ENCODE data around the gene TECTB. TPM values are rescaled to one million over a fixed set of nuclear protein-coding genes. Genes with fewer than 3 reads are reported as not detected.

TECTB gene
- total RNA-seq, 1 experiment from 2014 or later, result not detected

DNA sequence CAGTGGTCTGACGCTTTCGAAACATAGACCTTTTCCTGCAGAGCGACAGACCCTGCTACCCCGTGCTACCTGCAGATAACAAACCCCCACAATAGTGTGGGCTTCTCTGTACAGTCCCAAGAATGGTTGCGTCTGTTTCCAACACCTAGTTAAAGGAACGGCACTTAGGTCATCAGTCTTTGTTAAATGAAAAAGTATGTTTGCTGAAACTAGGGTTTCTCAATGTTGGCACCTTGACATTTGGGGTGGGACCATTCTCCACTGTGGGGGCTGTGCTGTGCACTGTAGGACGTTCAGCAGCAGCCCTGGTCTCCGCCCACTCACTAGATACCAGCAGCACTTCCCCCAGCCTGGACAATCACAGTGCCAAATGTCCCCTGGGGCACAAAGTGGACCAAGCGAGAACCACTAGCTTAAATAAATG is 13.7 kb downstream of the TECTB start (continued):
- TF ChIP-seq, protein P1, sequence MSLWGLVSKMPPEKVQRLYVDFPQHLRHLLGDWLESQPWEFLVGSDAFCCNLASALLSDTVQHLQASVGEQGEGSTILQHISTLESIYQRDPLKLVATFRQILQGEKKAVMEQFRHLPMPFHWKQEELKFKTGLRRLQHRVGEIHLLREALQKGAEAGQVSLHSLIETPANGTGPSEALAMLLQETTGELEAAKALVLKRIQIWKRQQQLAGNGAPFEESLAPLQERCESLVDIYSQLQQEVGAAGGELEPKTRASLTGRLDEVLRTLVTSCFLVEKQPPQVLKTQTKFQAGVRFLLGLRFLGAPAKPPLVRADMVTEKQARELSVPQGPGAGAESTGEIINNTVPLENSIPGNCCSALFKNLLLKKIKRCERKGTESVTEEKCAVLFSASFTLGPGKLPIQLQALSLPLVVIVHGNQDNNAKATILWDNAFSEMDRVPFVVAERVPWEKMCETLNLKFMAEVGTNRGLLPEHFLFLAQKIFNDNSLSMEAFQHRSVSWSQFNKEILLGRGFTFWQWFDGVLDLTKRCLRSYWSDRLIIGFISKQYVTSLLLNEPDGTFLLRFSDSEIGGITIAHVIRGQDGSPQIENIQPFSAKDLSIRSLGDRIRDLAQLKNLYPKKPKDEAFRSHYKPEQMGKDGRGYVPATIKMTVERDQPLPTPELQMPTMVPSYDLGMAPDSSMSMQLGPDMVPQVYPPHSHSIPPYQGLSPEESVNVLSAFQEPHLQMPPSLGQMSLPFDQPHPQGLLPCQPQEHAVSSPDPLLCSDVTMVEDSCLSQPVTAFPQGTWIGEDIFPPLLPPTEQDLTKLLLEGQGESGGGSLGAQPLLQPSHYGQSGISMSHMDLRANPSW (CRISPR knock-in tag; conservative IDR thresholded peaks at IDR 0.05; ENCODE audit: low read depth), result no peak
- TF ChIP-seq CREB1 (CRISPR knock-in tag; IDR thresholded peaks at IDR 0.05) (no peak), NR1H2 (CRISPR knock-in tag; IDR thresholded peaks at IDR 0.05) (no peak), KAT7 (CRISPR knock-in tag; IDR thresholded peaks at IDR 0.05; ENCODE audit: borderline replicate concordance) (no peak), MYBL2 (CRISPR knock-in tag; IDR thresholded peaks at IDR 0.05) (no peak), SP1 (CRISPR knock-in tag; conservative IDR thresholded peaks at IDR 0.05) (no peak), CBFB (CRISPR knock-in tag; IDR thresholded peaks at IDR 0.05; ENCODE audit: low read depth) (no peak), TEAD1 (CRISPR knock-in tag; IDR thresholded peaks at IDR 0.05) (no peak), EMX1 (CRISPR knock-in tag; IDR thresholded peaks at IDR 0.05) (no peak)
- TF ChIP-seq, protein P2, sequence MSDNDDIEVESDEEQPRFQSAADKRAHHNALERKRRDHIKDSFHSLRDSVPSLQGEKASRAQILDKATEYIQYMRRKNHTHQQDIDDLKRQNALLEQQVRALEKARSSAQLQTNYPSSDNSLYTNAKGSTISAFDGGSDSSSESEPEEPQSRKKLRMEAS (CRISPR knock-in tag; IDR thresholded peaks at IDR 0.05), result no peak
- TF ChIP-seq, protein P3, sequence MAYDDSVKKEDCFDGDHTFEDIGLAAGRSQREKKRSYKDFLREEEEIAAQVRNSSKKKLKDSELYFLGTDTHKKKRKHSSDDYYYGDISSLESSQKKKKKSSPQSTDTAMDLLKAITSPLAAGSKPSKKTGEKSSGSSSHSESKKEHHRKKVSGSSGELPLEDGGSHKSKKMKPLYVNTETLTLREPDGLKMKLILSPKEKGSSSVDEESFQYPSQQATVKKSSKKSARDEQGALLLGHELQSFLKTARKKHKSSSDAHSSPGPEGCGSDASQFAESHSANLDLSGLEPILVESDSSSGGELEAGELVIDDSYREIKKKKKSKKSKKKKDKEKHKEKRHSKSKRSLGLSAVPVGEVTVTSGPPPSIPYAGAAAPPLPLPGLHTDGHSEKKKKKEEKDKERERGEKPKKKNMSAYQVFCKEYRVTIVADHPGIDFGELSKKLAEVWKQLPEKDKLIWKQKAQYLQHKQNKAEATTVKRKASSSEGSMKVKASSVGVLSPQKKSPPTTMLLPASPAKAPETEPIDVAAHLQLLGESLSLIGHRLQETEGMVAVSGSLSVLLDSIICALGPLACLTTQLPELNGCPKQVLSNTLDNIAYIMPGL (CRISPR knock-in tag; IDR thresholded peaks at IDR 0.05), result no peak
- TF ChIP-seq, protein P4, sequence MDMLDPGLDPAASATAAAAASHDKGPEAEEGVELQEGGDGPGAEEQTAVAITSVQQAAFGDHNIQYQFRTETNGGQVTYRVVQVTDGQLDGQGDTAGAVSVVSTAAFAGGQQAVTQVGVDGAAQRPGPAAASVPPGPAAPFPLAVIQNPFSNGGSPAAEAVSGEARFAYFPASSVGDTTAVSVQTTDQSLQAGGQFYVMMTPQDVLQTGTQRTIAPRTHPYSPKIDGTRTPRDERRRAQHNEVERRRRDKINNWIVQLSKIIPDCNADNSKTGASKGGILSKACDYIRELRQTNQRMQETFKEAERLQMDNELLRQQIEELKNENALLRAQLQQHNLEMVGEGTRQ (CRISPR knock-in tag; IDR thresholded peaks at IDR 0.05), result no peak
- TF ChIP-seq, protein P5, sequence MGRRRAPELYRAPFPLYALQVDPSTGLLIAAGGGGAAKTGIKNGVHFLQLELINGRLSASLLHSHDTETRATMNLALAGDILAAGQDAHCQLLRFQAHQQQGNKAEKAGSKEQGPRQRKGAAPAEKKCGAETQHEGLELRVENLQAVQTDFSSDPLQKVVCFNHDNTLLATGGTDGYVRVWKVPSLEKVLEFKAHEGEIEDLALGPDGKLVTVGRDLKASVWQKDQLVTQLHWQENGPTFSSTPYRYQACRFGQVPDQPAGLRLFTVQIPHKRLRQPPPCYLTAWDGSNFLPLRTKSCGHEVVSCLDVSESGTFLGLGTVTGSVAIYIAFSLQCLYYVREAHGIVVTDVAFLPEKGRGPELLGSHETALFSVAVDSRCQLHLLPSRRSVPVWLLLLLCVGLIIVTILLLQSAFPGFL (CRISPR knock-in tag; IDR thresholded peaks at IDR 0.05; ENCODE audit: borderline replicate concordance), result no peak
- TF ChIP-seq, protein P6, sequence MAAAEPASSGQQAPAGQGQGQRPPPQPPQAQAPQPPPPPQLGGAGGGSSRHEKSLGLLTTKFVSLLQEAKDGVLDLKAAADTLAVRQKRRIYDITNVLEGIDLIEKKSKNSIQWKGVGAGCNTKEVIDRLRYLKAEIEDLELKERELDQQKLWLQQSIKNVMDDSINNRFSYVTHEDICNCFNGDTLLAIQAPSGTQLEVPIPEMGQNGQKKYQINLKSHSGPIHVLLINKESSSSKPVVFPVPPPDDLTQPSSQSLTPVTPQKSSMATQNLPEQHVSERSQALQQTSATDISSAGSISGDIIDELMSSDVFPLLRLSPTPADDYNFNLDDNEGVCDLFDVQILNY (CRISPR knock-in tag; IDR thresholded peaks at IDR 0.05), result no peak

DNA sequence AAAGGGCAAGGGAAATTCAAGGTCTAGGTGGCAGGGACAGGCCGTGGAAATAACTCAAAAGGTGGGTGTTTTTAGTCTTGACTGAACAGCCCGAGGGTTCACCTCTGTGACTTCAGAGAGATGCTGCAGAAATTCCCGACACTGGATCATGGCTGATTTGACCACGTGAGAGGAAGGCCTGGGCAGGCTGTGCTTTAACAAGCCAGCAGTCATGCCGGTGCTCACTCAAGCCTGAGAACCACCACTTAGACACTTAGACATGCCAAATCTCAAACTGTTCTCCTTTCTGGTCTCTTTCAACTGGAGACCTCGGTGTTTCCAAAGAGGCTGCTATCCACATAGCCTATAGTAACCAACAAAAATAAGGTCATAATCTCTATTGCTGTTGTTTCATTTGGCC is 15.4 kb downstream of the TECTB start:
- H3K4me1 Mint-ChIP-seq, result no peaks in the 10 kb centered on the region; the same call in 1 of the 2 replicates

More for the DNA sequence above, 15.4 kb downstream of the TECTB start:
- TF ChIP-seq NFYB (CRISPR knock-in tag; conservative IDR thresholded peaks at IDR 0.05; ENCODE audit: low read depth) (no peak), TCF7 (CRISPR knock-in tag; IDR thresholded peaks at IDR 0.05; ENCODE audit: low read depth) (no peak), RELA (CRISPR knock-in tag; IDR thresholded peaks at IDR 0.05; ENCODE audit: borderline replicate concordance) (no peak), ZNF263 (CRISPR knock-in tag; IDR thresholded peaks at IDR 0.05; ENCODE audit: low read depth) (no peak), ZNF416 (CRISPR knock-in tag; IDR thresholded peaks at IDR 0.05) (no peak), ZNF396 (CRISPR knock-in tag; IDR thresholded peaks at IDR 0.05; ENCODE audit: borderline replicate concordance) (no peak), TP53 (CRISPR knock-in tag; IDR thresholded peaks at IDR 0.05) (no peak), ZNF317 (CRISPR knock-in tag; IDR thresholded peaks at IDR 0.05; ENCODE audit: borderline replicate concordance, low read depth) (no peak)
- TF ChIP-seq, protein P7, sequence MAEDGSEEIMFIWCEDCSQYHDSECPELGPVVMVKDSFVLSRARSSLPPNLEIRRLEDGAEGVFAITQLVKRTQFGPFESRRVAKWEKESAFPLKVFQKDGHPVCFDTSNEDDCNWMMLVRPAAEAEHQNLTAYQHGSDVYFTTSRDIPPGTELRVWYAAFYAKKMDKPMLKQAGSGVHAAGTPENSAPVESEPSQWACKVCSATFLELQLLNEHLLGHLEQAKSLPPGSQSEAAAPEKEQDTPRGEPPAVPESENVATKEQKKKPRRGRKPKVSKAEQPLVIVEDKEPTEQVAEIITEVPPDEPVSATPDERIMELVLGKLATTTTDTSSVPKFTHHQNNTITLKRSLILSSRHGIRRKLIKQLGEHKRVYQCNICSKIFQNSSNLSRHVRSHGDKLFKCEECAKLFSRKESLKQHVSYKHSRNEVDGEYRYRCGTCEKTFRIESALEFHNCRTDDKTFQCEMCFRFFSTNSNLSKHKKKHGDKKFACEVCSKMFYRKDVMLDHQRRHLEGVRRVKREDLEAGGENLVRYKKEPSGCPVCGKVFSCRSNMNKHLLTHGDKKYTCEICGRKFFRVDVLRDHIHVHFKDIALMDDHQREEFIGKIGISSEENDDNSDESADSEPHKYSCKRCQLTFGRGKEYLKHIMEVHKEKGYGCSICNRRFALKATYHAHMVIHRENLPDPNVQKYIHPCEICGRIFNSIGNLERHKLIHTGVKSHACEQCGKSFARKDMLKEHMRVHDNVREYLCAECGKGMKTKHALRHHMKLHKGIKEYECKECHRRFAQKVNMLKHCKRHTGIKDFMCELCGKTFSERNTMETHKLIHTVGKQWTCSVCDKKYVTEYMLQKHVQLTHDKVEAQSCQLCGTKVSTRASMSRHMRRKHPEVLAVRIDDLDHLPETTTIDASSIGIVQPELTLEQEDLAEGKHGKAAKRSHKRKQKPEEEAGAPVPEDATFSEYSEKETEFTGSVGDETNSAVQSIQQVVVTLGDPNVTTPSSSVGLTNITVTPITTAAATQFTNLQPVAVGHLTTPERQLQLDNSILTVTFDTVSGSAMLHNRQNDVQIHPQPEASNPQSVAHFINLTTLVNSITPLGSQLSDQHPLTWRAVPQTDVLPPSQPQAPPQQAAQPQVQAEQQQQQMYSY (CRISPR knock-in tag; IDR thresholded peaks at IDR 0.05), result no peak
- TF ChIP-seq, protein P3 (CRISPR knock-in tag; IDR thresholded peaks at IDR 0.05), result no peak
- Mint-ChIP-seq H3K27me3 (ENCODE audit: low read depth) (peaks cover 4% of the 10 kb centered on the region; the same call in 1 of the 2 replicates), H3K9me3 (no peaks in the 10 kb centered on the region), H3K27ac (no peak overlapping the region), H3K36me3 (no peaks in the 10 kb centered on the region), H3K4me3 (no peak overlapping the region)
- POLR2A ChIA-PET, result no interaction called here
- DNase-seq (ENCODE audit: low spot score) (no peak), ATAC-seq (no peak)
- CTCF ChIA-PET, result interaction anchor here (2.8 kb wide), 1 partner anchor 9 kb away, joined by 13 read pairs; no protein-coding TSS in a partner anchor
